ENCODE measurements around the gene ITSN1.
"Not testable (repeated sequence)": the region's sequence is repeated elsewhere in the genome, so short reads cannot be mapped to it uniquely, and the experiment has no call there.

The ITSN1 gene

DNA sequence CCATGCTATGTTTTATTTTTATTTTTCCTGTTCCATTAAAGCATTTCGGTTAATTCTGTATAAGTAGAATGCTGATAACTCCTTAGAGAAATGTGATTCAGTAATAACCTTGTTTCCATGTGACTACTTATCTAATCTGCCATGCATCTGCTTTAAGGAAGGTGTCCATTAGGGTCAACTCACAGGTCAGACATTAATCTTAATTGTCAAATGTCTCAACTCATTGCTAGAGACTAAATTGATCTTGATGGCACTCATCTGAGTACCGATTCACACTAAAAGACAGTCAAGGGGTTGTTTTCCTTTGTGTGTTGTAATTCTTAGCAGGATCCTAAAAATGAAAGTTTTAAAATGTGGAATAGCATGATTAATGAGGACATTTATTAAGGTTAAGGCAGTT lies 41.8 kb downstream of the ITSN1 start:
- no peak for DNase-seq

DNA sequence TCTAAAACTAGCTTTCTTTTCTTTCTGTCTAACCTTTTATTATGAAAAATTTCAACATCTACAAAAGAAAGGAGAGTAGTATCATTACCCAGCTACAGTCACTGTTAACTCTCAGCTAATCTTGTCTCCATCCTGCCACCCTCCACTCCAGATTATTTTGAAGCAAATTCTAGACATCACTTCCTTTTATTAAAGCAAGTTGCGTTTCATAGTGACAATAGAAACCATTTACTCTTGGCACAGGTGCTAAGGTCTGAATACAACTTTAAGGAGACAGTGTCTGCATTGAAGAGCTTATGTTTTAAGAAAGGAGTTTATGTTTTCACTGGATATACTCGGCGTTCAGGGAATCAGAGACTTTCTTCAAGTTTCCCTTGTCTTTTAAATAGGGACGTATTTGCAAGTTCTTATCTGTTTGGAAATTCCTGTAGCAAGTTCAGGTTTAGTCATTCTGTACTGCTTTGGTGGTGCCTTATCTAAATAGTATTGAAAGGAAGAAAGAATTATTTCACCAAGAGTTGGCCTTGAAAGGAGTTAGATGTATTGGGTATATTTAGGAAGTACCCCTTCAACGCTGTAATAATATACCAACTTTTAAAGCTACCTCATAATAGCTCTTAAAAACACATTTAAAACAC lies 42.7 kb downstream of the ITSN1 start:
- no peak for DNase-seq

DNA sequence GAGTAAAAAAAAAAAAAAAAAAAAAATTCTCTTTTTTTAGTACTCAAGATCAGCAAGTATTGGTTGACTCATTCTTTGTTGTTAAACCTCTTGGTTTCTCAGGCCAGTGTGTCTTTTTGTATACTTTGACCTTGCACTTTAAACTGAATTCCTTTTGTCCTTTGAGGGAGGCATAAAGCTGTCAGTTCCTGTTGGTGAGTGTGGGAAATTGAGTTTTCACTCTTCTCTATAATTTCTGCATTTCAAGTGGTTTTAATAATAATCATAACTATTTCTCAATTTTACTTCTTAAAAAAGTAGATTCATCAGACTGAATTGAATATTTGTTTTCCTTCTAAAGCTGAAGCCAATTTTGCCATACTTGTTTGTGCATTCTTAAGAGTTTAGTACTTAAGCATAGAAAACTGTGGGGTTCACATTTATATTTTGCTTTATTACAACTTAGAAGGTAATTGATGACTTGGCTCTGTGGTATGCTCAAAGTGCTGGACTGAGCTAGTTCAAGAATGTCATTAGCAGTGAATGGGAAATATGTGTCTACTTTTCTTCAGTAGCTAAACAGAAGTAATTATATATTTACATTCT lies 43.4 kb downstream of the ITSN1 start:
- DNase-seq = no peak

DNA sequence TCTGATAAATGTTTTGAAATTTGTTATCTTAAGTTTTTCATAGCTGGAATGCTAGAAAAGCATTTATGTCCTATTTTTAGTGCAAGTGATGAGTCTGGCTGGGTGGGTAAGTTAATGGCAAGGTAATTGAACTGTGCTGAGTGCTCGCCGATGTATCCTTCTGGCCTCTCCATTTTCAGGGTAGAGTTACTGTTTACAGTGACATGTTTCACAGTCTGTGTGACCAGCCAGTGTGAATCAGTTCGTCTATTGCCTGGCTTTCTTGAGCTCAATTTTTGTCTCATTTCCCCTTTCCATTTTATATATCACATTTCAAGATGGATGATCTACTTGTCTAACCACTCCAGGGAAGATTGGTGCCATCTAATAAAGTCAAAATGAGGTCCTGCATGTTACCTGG lies 44.1 kb downstream of the ITSN1 start:
- no peak for DNase-seq

GRCh38 chr21:33687634-33688033 lies 45.3 kb downstream of the ITSN1 start:
- no peak for DNase-seq

DNA sequence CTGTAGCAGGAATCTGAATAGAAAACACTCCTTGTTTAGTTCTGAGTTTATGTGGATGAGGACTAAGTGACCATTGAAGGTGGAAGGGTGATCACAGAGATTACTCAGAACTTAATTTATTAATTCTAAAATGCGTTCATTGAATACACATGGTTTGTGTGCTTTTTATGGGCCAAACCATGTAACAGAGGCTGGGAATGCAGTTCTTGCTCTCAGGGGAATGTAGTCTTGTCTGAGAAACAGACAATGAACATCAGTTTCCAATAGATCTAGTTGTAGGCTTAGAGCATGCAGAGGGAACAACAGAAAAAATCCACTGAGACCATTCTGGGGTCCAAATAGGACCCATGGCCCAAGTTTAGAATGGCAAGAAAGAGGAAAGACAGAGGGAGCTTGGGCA lies 46.1 kb downstream of the ITSN1 start:
- no peak for DNase-seq

DNA sequence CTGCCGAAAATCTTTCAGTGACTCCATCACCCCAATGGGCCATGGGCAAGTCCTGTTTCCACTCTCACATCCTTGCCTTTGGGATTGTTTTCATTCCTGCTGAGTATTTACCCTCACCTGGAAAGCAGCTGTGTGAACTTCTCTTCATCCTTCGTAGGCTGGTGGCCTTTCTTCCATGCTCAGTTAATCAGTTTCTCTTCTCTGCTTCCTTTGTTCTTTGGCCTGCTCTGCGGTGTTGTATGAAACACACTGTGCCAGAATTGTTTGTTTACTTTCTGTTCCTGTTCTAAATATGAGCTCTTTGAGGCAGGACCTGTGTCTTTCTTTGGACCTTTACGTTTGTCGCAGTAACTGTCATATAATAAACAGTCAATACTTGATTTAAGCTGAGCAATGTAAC lies 48.6 kb downstream of the ITSN1 start:
- DNase-seq = no peak

GRCh38 chr21:33691945-33692603 lies 49.8 kb downstream of the ITSN1 start:
- no peak for DNase-seq

GRCh38 chr21:33695813-33696212 lies 53.5 kb downstream of the ITSN1 start:
- no peak for DNase-seq

- no peak for DNase-seq
Measured at GRCh38 chr21:33696465-33696864, 54.2 kb downstream of the ITSN1 start.

DNA sequence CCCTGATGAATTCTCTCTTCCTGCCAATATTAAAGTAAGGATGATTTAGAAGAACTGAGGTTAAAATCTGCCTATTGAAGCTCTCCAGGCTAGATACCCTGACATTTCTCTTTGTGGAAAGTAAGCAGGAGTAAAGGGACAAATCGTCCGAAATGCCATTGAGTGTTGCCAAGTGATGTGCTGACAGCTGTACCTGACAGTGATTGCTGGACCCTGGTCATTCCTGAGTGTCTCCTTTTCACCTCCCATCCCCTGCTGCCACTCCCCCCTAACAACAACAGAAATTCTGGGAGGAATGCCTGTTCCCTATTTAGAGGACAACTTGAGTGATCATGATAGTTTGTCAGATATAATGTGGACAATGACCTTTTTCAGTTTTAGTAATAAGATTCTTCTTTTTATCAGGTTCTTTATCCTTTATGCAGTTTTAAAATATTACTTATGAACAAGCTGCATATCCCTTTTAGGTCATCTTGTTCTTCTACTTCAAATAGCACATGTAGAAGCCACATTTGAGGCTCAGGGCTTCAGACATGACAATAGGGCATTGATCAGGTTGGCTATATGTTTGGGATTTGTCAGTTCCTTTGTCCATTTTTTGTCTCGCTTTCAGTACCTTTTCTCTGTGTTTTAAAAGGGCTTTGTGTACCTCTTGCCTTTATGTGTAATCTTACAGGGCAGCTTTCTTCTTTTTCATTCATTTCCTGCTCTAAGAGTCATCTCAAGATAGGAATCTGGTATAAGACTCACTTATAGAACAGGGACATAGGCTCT lies 56.0 kb downstream of the ITSN1 start:
- no peak for DNase-seq

DNA sequence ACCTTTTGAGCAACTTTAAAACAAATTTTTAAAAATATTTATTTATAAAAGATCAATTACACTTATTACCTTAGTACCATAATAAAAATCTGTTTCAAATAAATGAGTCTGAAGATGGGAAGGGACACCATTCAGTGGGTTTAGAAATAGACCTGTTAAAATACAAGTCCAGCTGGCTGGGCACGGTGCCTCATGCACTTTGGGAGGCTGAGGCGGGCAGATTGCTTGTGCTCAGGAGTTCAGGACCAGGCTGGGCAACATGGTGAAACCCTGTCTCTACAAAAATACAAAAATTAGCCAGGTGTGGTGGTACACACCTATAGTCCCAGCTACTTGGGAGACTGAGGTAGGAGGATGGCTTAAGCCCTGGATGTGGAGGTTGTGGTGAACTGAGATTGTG lies 57.0 kb downstream of the ITSN1 start:
- DNase-seq = no peak

- no peak for DNase-seq
Measured at GRCh38 chr21:33700491-33700890, 58.2 kb downstream of the ITSN1 start.

DNA sequence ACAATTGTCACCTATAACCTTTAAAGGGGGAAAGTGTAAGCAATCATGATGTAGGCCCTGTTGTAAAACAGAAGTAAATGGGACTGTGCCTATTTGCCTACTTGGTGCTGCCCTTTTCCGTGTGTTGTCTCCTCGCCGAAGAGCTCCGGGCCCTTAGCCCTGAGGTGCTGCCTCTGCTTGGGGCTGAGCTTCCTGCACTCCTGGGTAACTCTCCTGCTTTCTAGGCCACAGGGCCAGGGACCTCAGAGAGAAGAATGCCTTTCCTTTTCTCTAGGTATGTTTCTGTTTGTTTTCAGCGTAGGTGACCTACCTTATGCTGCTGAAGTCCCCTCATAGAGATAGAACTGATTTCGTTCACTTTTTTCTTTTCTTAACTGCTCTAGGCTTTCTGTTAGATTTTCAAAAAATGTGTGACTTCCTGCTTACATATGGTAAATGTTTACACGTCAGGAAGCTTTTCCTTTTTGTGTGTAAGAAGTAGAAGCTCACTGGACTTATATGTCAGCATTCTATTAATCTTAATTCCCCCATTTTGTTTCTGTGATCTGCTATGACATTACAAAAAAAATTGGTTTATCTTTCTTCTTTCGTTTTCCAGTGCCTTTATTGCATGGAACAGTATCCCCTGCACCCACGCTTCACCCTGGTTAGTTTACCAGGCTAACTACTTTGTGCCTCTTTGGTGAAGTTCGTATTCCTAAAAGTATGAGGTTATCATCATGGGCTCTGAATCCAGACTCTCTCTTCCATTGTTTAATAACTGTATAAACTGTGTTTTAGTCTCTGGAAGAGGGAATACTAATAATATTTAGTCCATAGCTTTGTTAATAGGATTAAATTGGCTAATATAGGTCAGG lies 61.7 kb downstream of the ITSN1 start:
- no peak for DNase-seq

GRCh38 chr21:33707846-33708245 lies 65.5 kb downstream of the ITSN1 start:
- no peak for DNase-seq

GRCh38 chr21:33708874-33709273 lies 66.6 kb downstream of the ITSN1 start:
- DNase-seq = no peak

DNA sequence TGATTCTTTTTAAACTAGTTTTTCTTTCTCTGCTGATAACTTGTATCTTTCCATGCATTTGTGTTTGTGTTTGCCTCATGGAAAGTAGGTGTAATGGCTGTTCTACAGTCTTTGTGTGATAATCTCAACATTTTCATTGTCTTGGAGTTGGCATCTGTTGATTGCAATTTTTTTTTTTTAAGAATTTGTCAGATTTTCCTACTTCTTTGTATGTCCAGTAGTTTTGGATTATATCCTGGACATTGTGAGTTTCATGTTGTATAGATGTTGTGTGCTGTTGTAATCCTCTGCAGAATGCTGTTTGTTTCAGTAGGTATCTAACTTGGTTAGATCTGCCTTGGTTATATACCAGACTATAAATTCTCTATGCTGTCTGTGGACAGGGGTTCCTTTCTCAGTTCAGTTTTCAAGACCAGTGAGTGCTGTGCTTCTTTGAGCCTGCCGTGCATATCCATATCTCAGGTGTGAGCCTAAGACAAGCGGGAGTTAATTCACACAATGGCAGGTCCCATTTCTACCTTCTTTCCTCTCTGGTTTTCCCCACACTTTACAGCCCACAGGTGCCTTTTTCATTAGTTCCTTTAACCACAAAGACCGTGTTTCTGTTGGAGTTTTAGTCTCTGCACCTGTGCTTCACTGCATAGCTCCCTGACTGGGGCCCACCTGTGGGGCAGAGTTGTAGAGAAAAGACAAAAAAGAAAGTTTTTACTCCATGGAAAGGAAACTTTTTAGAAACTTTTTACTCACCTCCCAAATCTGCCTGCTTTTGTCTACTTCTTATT lies 69.9 kb downstream of the ITSN1 start:
- DNase-seq = no peak

GRCh38 chr21:33721081-33721480 lies 78.8 kb downstream of the ITSN1 start:
- no peak for DNase-seq

DNA sequence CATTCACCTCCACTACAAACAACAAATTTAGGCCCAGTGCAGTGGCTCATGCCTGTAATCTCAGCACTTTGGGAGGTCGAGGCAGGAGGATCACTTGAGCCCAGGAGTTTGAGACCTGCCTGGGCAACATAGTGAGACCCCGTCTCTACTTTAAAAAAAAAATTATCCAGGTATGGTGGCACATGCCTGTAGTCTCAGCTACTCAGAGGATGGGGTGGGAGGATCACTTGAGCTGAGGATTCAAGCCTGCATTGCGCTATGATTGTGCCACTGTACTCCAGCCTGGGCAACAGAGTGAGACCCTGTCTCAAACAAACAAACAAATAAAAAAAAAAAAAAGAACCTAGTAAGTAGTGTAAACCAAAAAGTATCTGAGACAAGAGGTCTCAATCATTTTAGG lies 86.8 kb downstream of the ITSN1 start:
- DNase-seq = not testable (repeated sequence)

DNA sequence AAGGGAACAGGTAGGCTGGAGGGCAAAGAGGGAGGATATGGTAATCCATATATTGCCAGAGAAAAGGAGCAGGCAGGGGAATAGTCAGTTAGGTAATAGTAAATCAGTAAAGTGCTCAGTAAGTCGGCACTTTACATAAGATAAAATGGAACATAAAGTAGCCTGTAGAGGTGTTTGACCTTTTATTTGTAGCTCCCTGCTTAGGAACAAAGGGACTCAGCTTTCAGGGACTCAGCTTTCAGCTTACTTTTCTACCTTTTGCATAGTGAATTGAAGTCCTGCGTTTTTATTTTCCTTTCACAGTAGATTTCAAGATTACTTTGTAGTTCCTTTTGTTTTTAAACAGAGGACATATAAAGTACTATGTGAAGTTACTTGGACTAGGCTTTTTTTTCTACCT lies 87.3 kb downstream of the ITSN1 start:
- DNase-seq = no peak

GRCh38 chr21:33731447-33731846 lies 89.1 kb downstream of the ITSN1 start:
- DNase-seq = no peak

- DNase-seq = no peak
Measured at GRCh38 chr21:33732038-33732437, 89.7 kb downstream of the ITSN1 start.
